22Rv1 (cell line): ENCODE results near the gene ZNF385D.

ENCODE experiments used
- CTCF ChIP-seq: fragments of 450-650 bp; IDR thresholded peaks from 2 replicates; pipeline ENCODE4 v1.5.1; 2017; ENCODE audit warnings: mild to moderate bottlenecking
- ZFX ChIP-seq: fragments of 450-650 bp; IDR thresholded peaks from 2 replicates; pipeline ENCODE4 v1.6.1; 2017; ENCODE audit warnings: antibody characterized with exemption, borderline replicate concordance

GRCh38 chr3:21421096-21421495, 329.9 kb downstream of the ZNF385D start:
- TF ChIP-seq CTCF (no peak), ZFX (no peak)
